Esophagus muscularis mucosa (tissue), 3 donors: Measurements from ENCODE around the gene RCN1.

Experiments used
- CTCF ChIP-seq, 3 experiments: fragments of 200-600 bp in 2 of 3; fragments of 450-650 bp in 1 of 3; sonication (generic) in 2 of 3; IDR thresholded peaks; one replicate each; pipeline ENCODE4 v1.5.1; 2017 to 2019; ENCODE audit warnings: antibody characterized with exemption in 3 of 3, mild to moderate bottlenecking in 2 of 3, moderate library complexity in 1 of 3
- POLR2A ChIP-seq: fragments of 450-650 bp; IDR thresholded peaks from one replicate; pipeline ENCODE4 v1.6.1; 2017; ENCODE audit warnings: antibody characterized with exemption, moderate library complexity, mild to moderate bottlenecking, low read depth

- TF ChIP-seq CTCF (IDR thresholded peaks at IDR 0.05) = no peak
- TF ChIP-seq POLR2A = no peak
Measured at GRCh38 chr11:32081129-32081641, 9.7 kb upstream of the RCN1 start.
